Uterus (tissue), 2 donors: ENCODE measurements around the gene ZDHHC11B.
"Not testable (repeated sequence)": the region's sequence is repeated elsewhere in the genome, so short reads cannot be mapped to it uniquely, and the experiment has no call there.

Source experiments
- POLR2A ChIP-seq, 2 donors: fragments of 450-650 bp; IDR thresholded peaks; one replicate each; pipeline ENCODE4 v1.6.1; 2016; ENCODE audit warnings: antibody characterized with exemption in 2 of 2, mild to moderate bottlenecking in 1 of 2, moderate library complexity in 1 of 2
- TF ChIP-seq, protein P1 (sequence below), 4 experiments: fragments of 200-600 bp in 2 of 4; fragments of 450-650 bp in 2 of 4; sonication (generic) in 2 of 4; IDR thresholded peaks; one replicate each; pipeline ENCODE4 v1.5.1; 2016 to 2019; ENCODE audit warnings: antibody characterized with exemption in 4 of 4, mild to moderate bottlenecking in 2 of 4, moderate library complexity in 1 of 4

DNA sequence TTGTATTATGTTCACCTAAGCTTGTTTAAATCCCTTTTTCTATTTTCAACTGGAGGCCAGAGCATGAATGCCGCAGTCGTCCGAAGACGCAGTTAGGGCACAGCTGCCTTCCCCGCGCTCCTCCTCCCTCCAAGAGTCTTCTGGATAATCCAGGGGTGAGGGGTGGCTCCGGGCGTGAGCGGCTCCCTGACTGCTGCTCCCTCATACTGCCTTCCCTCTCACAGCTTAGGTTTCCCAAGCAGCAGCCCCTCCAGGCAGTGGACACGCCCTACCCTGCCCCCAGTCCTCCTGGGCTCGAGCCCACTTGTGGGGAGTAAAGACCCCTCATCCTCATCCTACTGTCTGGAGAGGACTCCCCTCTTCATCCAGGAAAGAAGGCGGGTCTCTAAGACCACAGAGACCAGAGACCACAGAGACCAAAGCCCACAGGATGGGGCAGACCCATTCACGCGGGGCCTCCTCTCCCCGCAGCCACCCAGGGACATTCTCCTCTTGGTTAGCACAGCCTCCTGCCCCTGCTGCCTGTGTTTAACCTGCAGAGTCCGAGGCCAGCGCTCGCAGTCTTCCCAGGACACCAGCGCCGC is 31.9 kb downstream of the ZDHHC11B start:
- TF ChIP-seq, protein P1, sequence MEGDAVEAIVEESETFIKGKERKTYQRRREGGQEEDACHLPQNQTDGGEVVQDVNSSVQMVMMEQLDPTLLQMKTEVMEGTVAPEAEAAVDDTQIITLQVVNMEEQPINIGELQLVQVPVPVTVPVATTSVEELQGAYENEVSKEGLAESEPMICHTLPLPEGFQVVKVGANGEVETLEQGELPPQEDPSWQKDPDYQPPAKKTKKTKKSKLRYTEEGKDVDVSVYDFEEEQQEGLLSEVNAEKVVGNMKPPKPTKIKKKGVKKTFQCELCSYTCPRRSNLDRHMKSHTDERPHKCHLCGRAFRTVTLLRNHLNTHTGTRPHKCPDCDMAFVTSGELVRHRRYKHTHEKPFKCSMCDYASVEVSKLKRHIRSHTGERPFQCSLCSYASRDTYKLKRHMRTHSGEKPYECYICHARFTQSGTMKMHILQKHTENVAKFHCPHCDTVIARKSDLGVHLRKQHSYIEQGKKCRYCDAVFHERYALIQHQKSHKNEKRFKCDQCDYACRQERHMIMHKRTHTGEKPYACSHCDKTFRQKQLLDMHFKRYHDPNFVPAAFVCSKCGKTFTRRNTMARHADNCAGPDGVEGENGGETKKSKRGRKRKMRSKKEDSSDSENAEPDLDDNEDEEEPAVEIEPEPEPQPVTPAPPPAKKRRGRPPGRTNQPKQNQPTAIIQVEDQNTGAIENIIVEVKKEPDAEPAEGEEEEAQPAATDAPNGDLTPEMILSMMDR (IDR thresholded peaks at IDR 0.05) = not testable (repeated sequence)
- TF ChIP-seq POLR2A (IDR thresholded peaks at IDR 0.05) = not testable (repeated sequence)
